ENCODE data around the gene SFPQ. TPM values are rescaled to one million over a fixed set of nuclear protein-coding genes. Genes with fewer than 3 reads are reported as not detected.

The SFPQ gene
- total RNA-seq, 1 experiment from 2014 or later: 573 TPM

DNA sequence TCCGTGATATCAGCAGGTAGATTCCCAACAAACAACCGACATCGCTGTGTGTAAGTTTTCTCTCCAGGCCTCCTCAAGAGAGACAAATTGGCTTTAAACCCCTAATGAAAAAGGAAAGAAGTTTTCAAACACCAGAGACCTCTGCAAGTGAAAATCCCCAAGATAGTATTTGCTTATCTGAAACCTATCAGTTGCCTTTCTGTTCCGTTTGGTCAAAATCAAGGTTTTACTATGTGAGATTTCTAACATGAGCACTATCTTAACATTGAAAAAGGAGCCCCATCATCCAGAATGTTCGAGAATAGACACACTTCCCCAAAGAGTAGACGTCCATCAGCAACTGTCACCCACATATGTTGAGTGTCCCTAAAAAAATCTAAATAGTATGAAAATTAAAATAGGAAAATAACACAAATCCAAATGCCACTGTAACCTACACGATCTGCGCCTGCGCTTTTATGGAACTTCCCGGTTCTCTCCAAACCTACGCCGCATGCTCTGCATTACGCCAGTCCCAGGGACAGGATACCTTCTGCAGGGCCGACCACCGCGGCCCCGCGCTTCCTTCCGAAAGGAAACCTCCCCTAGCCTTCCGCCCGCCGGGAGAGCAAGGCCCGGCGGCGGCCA, 1.4 kb downstream of the SFPQ start:
- no peak overlapping the region for H2BK20ac ChIP-seq (ENCODE audit: low read depth, low read length, poor library complexity, severe bottlenecking)
- no peak overlapping the region for H2BK15ac ChIP-seq (ENCODE audit: low read depth, low read length)
- no peak overlapping the region for H2BK5ac ChIP-seq (ENCODE audit: insufficient read length, low read length)
- TF ChIP-seq, protein P1, sequence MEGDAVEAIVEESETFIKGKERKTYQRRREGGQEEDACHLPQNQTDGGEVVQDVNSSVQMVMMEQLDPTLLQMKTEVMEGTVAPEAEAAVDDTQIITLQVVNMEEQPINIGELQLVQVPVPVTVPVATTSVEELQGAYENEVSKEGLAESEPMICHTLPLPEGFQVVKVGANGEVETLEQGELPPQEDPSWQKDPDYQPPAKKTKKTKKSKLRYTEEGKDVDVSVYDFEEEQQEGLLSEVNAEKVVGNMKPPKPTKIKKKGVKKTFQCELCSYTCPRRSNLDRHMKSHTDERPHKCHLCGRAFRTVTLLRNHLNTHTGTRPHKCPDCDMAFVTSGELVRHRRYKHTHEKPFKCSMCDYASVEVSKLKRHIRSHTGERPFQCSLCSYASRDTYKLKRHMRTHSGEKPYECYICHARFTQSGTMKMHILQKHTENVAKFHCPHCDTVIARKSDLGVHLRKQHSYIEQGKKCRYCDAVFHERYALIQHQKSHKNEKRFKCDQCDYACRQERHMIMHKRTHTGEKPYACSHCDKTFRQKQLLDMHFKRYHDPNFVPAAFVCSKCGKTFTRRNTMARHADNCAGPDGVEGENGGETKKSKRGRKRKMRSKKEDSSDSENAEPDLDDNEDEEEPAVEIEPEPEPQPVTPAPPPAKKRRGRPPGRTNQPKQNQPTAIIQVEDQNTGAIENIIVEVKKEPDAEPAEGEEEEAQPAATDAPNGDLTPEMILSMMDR (conservative IDR thresholded peaks at IDR 0.05): no peak
- peaks cover 9% of the 10 kb centered on the region for H3K23me2 ChIP-seq (ENCODE audit: insufficient read length, low read depth, low read length, poor library complexity, severe bottlenecking)
- H3K27me3 ChIP-seq (ENCODE audit: insufficient read depth, low read length): no peaks in the 10 kb centered on the region
- no peaks in the 10 kb centered on the region for H3K79me1 ChIP-seq (ENCODE audit: insufficient read depth, low read depth, low read length, poor library complexity, severe bottlenecking)
- H3K4me1 Mint-ChIP-seq: peaks cover 41 to 48% of the 10 kb centered on the region in 2 experiments
- H3K4ac ChIP-seq (ENCODE audit: low read depth, low read length): no peak overlapping the region
- no peak overlapping the region for H3T11ph ChIP-seq (ENCODE audit: low read length)
- no peak overlapping the region for H2AFZ ChIP-seq (ENCODE audit: low read length)
- no peak overlapping the region for H4K5ac ChIP-seq (ENCODE audit: insufficient read length, low read depth, low read length)
- H4K91ac ChIP-seq (ENCODE audit: insufficient read length, low read depth, low read length): no peak overlapping the region
- H4K20me1 ChIP-seq (ENCODE audit: control insufficient read depth, insufficient read depth, insufficient read length): no peaks in the 10 kb centered on the region
- no peak overlapping the region for H3K56ac ChIP-seq (ENCODE audit: insufficient read length, low read depth, low read length)
- H4K8ac ChIP-seq (replicated peaks; ENCODE audit: insufficient read length, low read depth, low read length): no peak overlapping the region
- no peak for DNase-seq
- H3K27ac Mint-ChIP-seq: peak overlapping the region; percentile 91 to 99 (median 97); a peak in 6 of 7 replicates
- peak overlapping the region; percentile 71 for H3K9ac ChIP-seq (ENCODE audit: extremely low read depth, insufficient read length, low read length)
- WGBS (ENCODE audit: extremely low coverage, insufficient read length, low lambda C conversion rate): no CpG with 5 or more reads among the region's 25 CpGs
- H3K4me3 Mint-ChIP-seq: peak overlapping the region; percentile 95 to 98
- H3K4me2 ChIP-seq (ENCODE audit: insufficient read depth, insufficient read length, low read length): peak overlapping the region; percentile 87
- no peak overlapping the region for H2BK12ac ChIP-seq (ENCODE audit: insufficient read length, low read depth, low read length)
- H3K36me3 Mint-ChIP-seq (ENCODE audit: insufficient read depth in 1 of 3, low read depth in 3 of 3): peaks cover 51 to 55% (median 54%) of the 10 kb centered on the region in 3 experiments
- no peak overlapping the region for H3K23ac ChIP-seq (ENCODE audit: insufficient read length, low read depth, low read length)
- no peak overlapping the region; the same call in 1 of the 2 replicates for H3K14ac ChIP-seq (ENCODE audit: insufficient read depth, low read length)
- peaks cover 39% of the 10 kb centered on the region for H3K79me2 ChIP-seq (ENCODE audit: insufficient read depth, low read length)
- H3K18ac ChIP-seq (ENCODE audit: insufficient read length, low read depth, low read length): no peak overlapping the region
- H2BK120ac ChIP-seq (ENCODE audit: low read depth, low read length, poor library complexity, severe bottlenecking): no peak overlapping the region
- no peaks in the 10 kb centered on the region for H3K9me3 ChIP-seq (ENCODE audit: control insufficient read depth, low read depth, low read length)
- peaks cover 2 to 4% of the 10 kb centered on the region in 2 experiments; a peak in 3 of 5 replicates for H3K9me3 Mint-ChIP-seq
- no peaks in the 10 kb centered on the region; the same call in 1 of the 2 replicates for H3K4me1 ChIP-seq (ENCODE audit: insufficient read depth, low read length)
- H2AK5ac ChIP-seq (ENCODE audit: insufficient read length, low read length): no peak overlapping the region
- no peak overlapping the region for H3K27ac ChIP-seq (ENCODE audit: insufficient read length, low read depth, low read length)
- peaks cover 15% of the 10 kb centered on the region for H3K27me3 Mint-ChIP-seq (ENCODE audit: low read depth)

All from H9 (cell line).